Mesenchymal stem cell (in vitro differentiated cells and primary cell): ENCODE results near the gene EML6.

Source experiments
- DNase-seq: peaks from one replicate; pipeline ENCODE4 v3.0.0-alpha.2; 2013
- H2AFZ ChIP-seq: one replicate; pipeline ENCODE4 v1.6.1; 2013; ENCODE audit warnings: low read depth, mild to moderate bottlenecking, control low read depth, inconsistent platforms, low read length, moderate library complexity
- H2AK5ac ChIP-seq: 2 replicates; pipeline ENCODE4 v1.6.1; 2013; ENCODE audit warnings: low read length, moderate library complexity, mild to moderate bottlenecking, inconsistent platforms; ENCODE audit not compliant: severe bottlenecking
- H2BK120ac ChIP-seq: one replicate; pipeline ENCODE4 v1.6.1; 2013; ENCODE audit warnings: low read depth, mild to moderate bottlenecking, inconsistent platforms, low read length, moderate library complexity
- H2BK12ac ChIP-seq, 2 experiments: one replicate each; pipeline ENCODE4 v1.6.1; 2013; ENCODE audit warnings: inconsistent platforms in 2 of 2, low read length in 2 of 2, mild to moderate bottlenecking in 2 of 2, moderate library complexity in 2 of 2, control low read depth in 1 of 2
- H2BK15ac ChIP-seq: one replicate; pipeline ENCODE4 v1.6.1; 2013; ENCODE audit warnings: mild to moderate bottlenecking, low read depth, inconsistent platforms; ENCODE audit not compliant: poor library complexity, severe bottlenecking
- H2BK5ac ChIP-seq: 2 replicates; pipeline ENCODE4 v1.6.1; 2013; ENCODE audit warnings: low read depth, mild to moderate bottlenecking, low read length, control low read depth, inconsistent platforms; ENCODE audit not compliant: poor library complexity, severe bottlenecking
- H3K14ac ChIP-seq, 2 experiments: one replicate each; pipeline ENCODE4 v1.6.1; 2013; ENCODE audit warnings: inconsistent platforms in 2 of 2, low read length in 2 of 2, control low read depth in 1 of 2, mild to moderate bottlenecking in 1 of 2, moderate library complexity in 1 of 2
- H3K18ac ChIP-seq, 2 experiments: one replicate each; pipeline ENCODE4 v1.6.1; 2013; ENCODE audit warnings: inconsistent platforms in 2 of 2, low read length in 2 of 2, control low read depth in 1 of 2, low read depth in 1 of 2, mild to moderate bottlenecking in 1 of 2
- H3K23ac ChIP-seq, 2 experiments: one replicate each; pipeline ENCODE4 v1.6.1; 2013; ENCODE audit warnings: inconsistent platforms in 2 of 2, low read length in 2 of 2, mild to moderate bottlenecking in 2 of 2, moderate library complexity in 2 of 2, control low read depth in 1 of 2
- H3K27ac ChIP-seq: 2 replicates; pipeline ENCODE4 v1.5.1; 2013; ENCODE audit warnings: mild to moderate bottlenecking, moderate library complexity, low read length, control low read depth, inconsistent platforms; ENCODE audit not compliant: poor library complexity, severe bottlenecking
- H3K27me3 ChIP-seq, 2 experiments: 2 replicates each; pipeline versions ENCODE4 v1.6.1 to v1.7.0; 2013; ENCODE audit warnings: low read length in 2 of 2, mild to moderate bottlenecking in 2 of 2, moderate library complexity in 2 of 2, control low read depth in 1 of 2, inconsistent platforms in 1 of 2; ENCODE audit not compliant: control insufficient read depth in 1 of 2, insufficient read depth in 1 of 2
- H3K36me3 ChIP-seq, 2 experiments: 2 replicates each; pipeline versions ENCODE4 v1.6.1 to v1.7.0; 2013; ENCODE audit warnings: low read length in 2 of 2, control low read depth in 1 of 2, inconsistent platforms in 1 of 2, low read depth in 1 of 2, mild to moderate bottlenecking in 1 of 2; ENCODE audit not compliant: insufficient read depth in 2 of 2, control insufficient read depth in 1 of 2
- H3K4ac ChIP-seq, 2 experiments: one replicate each; pipeline ENCODE4 v1.6.1; 2013; ENCODE audit warnings: inconsistent platforms in 2 of 2, low read length in 2 of 2, mild to moderate bottlenecking in 2 of 2, moderate library complexity in 2 of 2, control low read depth in 1 of 2, low read depth in 1 of 2
- H3K4me1 ChIP-seq: 2 replicates; pipeline ENCODE4 v1.6.1; 2013; ENCODE audit warnings: low read depth, low read length, control low read depth; ENCODE audit not compliant: control insufficient read depth, insufficient read depth
- H3K4me2 ChIP-seq: 2 replicates; pipeline ENCODE4 v1.6.1; 2013; ENCODE audit warnings: low read length, mild to moderate bottlenecking, inconsistent platforms; ENCODE audit not compliant: poor library complexity, severe bottlenecking
- H3K4me3 ChIP-seq, 2 experiments: 2 replicates each; pipeline versions ENCODE4 v1.5.1 to v1.7.0; 2013; ENCODE audit warnings: low read length in 2 of 2, mild to moderate bottlenecking in 2 of 2, control low read depth in 1 of 2, low read depth in 1 of 2; ENCODE audit not compliant: insufficient read depth in 1 of 2
- H3K79me1 ChIP-seq: replicated peaks from 2 replicates; pipeline ENCODE4 v1.6.1; 2013; ENCODE audit warnings: mild to moderate bottlenecking, control low read depth, low read length, inconsistent platforms; ENCODE audit not compliant: poor library complexity, severe bottlenecking
- H3K9ac ChIP-seq: 2 replicates; pipeline ENCODE4 v1.7.0; 2013; ENCODE audit warnings: mild to moderate bottlenecking, low read length, moderate library complexity
- H3K9me3 ChIP-seq: 2 replicates; pipeline ENCODE4 v1.7.0; 2013; ENCODE audit warnings: mild to moderate bottlenecking, low read length; ENCODE audit not compliant: control insufficient read depth
- H4K8ac ChIP-seq: one replicate; pipeline ENCODE4 v1.6.1; 2013; ENCODE audit warnings: inconsistent platforms, mild to moderate bottlenecking, low read length, moderate library complexity
- H4K91ac ChIP-seq: one replicate; pipeline ENCODE4 v1.6.1; 2013; ENCODE audit warnings: mild to moderate bottlenecking, low read length, inconsistent platforms
- WGBS: methylation state at CpG from one replicate; pipeline ENCODE4 v1.1.7; 2013; ENCODE audit warnings: mixed read lengths; 5-methylcytosine and 5-hydroxymethylcytosine counted together

The EML6 gene

GRCh38 chr2:54830546-54830945 lies 107.1 kb downstream of the EML6 start:
- Histone ChIP-seq H3K14ac (no peak overlapping the region), H3K4me1 (no peaks in the 10 kb centered on the region), H4K8ac (no peak overlapping the region), H3K9ac (no peak overlapping the region), H4K91ac (no peak overlapping the region), H3K18ac (no peak overlapping the region), H3K27ac (no peak overlapping the region), H2BK15ac (no peak overlapping the region), H2BK120ac (no peak overlapping the region), H2BK12ac (no peak overlapping the region), H3K79me1 (no peaks in the 10 kb centered on the region), H2AK5ac (no peak overlapping the region), H3K9me3 (no peaks in the 10 kb centered on the region), H3K23ac (no peak overlapping the region), H2AFZ (no peak overlapping the region), H2BK5ac (no peak overlapping the region), H3K36me3 (no peaks in the 10 kb centered on the region), H3K4me3 (no peak overlapping the region), H3K27me3 (no peaks in the 10 kb centered on the region), H3K4ac (no peak overlapping the region), H3K4me2 (no peak overlapping the region)
- no peak for DNase-seq
- WGBS, result 94% methylated on average over 8 of the region's 8 CpGs

- WGBS, result 97% methylated on average over 9 of the region's 9 CpGs
- Histone ChIP-seq H3K36me3 (no peaks in the 10 kb centered on the region), H3K27me3 (no peaks in the 10 kb centered on the region), H2AFZ (no peak overlapping the region), H3K18ac (no peak overlapping the region), H4K91ac (no peak overlapping the region), H4K8ac (no peak overlapping the region), H3K4me3 (no peak overlapping the region), H2BK12ac (no peak overlapping the region), H3K23ac (no peak overlapping the region), H2BK5ac (no peak overlapping the region), H3K9ac (no peak overlapping the region), H3K27ac (no peak overlapping the region), H3K4me2 (no peak overlapping the region), H2AK5ac (no peak overlapping the region), H3K4me1 (peaks cover 2% of the 10 kb centered on the region), H2BK120ac (no peak overlapping the region), H3K79me1 (no peaks in the 10 kb centered on the region), H3K9me3 (no peaks in the 10 kb centered on the region), H3K4ac (no peak overlapping the region), H2BK15ac (no peak overlapping the region), H3K14ac (peak overlapping the region in 1 of 2 experiments; percentile 79)
- DNase-seq, result no peak
These were observed 108.0 kb downstream of the EML6 start for GRCh38 chr2:54831480-54831879.

- Histone ChIP-seq H2AK5ac (no peak overlapping the region), H3K23ac (no peak overlapping the region), H2BK15ac (no peak overlapping the region), H2BK120ac (no peak overlapping the region), H4K91ac (no peak overlapping the region), H3K14ac (no peak overlapping the region), H3K36me3 (no peaks in the 10 kb centered on the region), H3K27me3 (no peaks in the 10 kb centered on the region), H3K4ac (no peak overlapping the region), H3K4me1 (peaks cover 3% of the 10 kb centered on the region), H2AFZ (no peak overlapping the region), H3K18ac (no peak overlapping the region), H4K8ac (no peak overlapping the region), H3K4me2 (no peak overlapping the region), H2BK12ac (no peak overlapping the region), H3K9ac (no peak overlapping the region), H3K27ac (no peak overlapping the region), H3K4me3 (no peak overlapping the region), H3K9me3 (no peaks in the 10 kb centered on the region), H3K79me1 (no peaks in the 10 kb centered on the region), H2BK5ac (no peak overlapping the region)
- 96% methylated on average over 5 of the region's 5 CpGs for WGBS
- DNase-seq, result no peak
These were observed 111.3 kb downstream of the EML6 start for GRCh38 chr2:54834721-54835120.

- Histone ChIP-seq H2AFZ (no peak overlapping the region), H3K36me3 (no peaks in the 10 kb centered on the region), H2AK5ac (no peak overlapping the region), H3K27ac (no peak overlapping the region), H3K4ac (no peak overlapping the region), H3K4me2 (no peak overlapping the region), H3K23ac (no peak overlapping the region), H3K14ac (no peak overlapping the region), H2BK12ac (no peak overlapping the region), H3K9me3 (no peaks in the 10 kb centered on the region), H4K91ac (no peak overlapping the region), H3K79me1 (no peaks in the 10 kb centered on the region), H3K27me3 (no peaks in the 10 kb centered on the region), H2BK5ac (no peak overlapping the region), H2BK15ac (no peak overlapping the region), H3K9ac (no peak overlapping the region), H2BK120ac (no peak overlapping the region), H3K4me3 (no peak overlapping the region), H3K18ac (no peak overlapping the region), H4K8ac (no peak overlapping the region), H3K4me1 (peaks cover 3% of the 10 kb centered on the region)
- no peak for DNase-seq
- 69% methylated on average over 4 of the region's 4 CpGs for WGBS
These were observed 113.0 kb downstream of the EML6 start for GRCh38 chr2:54836477-54836876.
